Mononuclear cell (primary cell): ENCODE measurements around the gene PTPN5. TPM values are rescaled to one million over a fixed set of nuclear protein-coding genes. Genes with fewer than 3 reads are reported as not detected.
A peak's percentile ranks its signal among the peaks of the same experiment; 100 is the strongest.

Experiments used
- H3K27me3 ChIP-seq: 2 replicates; pipeline ENCODE4 v1.6.0; 2011; ENCODE audit warnings: low read length, control low read depth; ENCODE audit not compliant: insufficient read depth
- H3K4me1 ChIP-seq: 2 replicates; pipeline ENCODE4 v1.5.1; 2011; ENCODE audit warnings: mild to moderate bottlenecking, low read length, control low read depth; ENCODE audit not compliant: insufficient read depth
- H3K4me3 ChIP-seq: 2 replicates; pipeline ENCODE4 v1.5.1; 2011; ENCODE audit warnings: mild to moderate bottlenecking, low read length, moderate library complexity
- H3K9me3 ChIP-seq: 2 replicates; pipeline ENCODE4 v1.5.1; 2011; ENCODE audit warnings: low read depth, mild to moderate bottlenecking, control low read depth, low read length
- total RNA-seq: library from RNA; depleted of rRNA; stranded (reverse); fragments of >200 nt; gene quantifications from one replicate; pipeline ENCODE4 v1.2.3, GENCODE V29; 2012

Gene PTPN5
- total RNA-seq, 1 donor: not detected

DNA sequence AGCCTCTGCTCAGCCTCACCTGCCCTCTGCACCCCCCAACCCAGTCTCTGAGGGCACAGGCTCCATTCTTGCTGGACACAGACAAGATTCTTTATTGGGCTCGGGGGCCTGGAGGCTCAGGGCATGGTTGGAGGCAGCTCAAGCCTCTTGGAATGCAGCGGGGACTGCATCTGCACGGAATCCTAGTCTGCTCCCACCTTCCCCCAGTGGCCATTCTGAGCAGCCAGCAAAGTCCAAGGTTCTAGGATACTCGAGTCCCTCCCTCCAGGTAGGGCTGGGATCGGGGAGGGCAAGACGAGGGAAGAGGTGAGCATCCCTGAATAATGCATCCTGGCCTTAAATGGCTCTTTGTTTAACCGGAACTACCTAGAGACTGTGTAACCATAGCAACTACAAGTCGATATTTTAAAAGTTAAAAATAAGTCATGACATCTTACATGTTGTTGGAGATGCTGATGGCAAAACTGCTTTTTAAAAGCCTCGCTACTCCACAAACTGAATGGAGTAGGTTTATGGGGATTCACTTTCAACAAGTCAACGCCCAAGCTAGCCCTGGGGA lies 54.9 kb downstream of the PTPN5 start:
- H3K4me1 ChIP-seq: peaks cover 3% of the 10 kb centered on the region

DNA sequence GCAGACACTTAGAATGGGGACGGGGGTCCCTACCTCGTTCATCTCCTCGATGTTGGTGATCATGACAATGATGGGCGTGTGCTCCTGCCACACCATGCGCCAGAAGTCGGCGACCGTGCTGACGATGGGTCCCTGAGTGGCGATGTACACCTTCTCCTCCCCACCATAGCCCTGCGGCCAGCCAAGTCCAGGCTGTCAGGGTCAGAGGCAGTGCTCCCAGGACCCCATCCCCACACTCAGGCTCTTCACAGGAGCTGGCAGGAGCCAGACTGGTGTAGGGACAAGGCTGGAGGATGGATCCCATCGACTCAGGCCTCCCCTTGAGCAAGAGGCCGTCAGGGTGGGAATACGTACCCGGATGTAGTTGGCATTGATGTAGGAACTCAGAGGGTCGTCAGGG lies 58.4 kb downstream of the PTPN5 start:
- no peak overlapping the region for H3K4me3 ChIP-seq
- H3K27me3 ChIP-seq: no peaks in the 10 kb centered on the region
- no peaks in the 10 kb centered on the region for H3K9me3 ChIP-seq

More for the DNA sequence above, 54.9 kb downstream of the PTPN5 start:
- Histone ChIP-seq H3K4me3 (no peak overlapping the region), H3K9me3 (no peaks in the 10 kb centered on the region), H3K27me3 (no peaks in the 10 kb centered on the region)

GRCh38 chr11:18731949-18732821 lies 59.4 kb downstream of the PTPN5 start:
- H3K4me1 ChIP-seq: peaks cover 6% of the 10 kb centered on the region
- H3K9me3 ChIP-seq: no peaks in the 10 kb centered on the region
- H3K27me3 ChIP-seq: no peaks in the 10 kb centered on the region

More for the DNA sequence above, 58.4 kb downstream of the PTPN5 start:
- H3K4me1 ChIP-seq: peaks cover 6% of the 10 kb centered on the region

DNA sequence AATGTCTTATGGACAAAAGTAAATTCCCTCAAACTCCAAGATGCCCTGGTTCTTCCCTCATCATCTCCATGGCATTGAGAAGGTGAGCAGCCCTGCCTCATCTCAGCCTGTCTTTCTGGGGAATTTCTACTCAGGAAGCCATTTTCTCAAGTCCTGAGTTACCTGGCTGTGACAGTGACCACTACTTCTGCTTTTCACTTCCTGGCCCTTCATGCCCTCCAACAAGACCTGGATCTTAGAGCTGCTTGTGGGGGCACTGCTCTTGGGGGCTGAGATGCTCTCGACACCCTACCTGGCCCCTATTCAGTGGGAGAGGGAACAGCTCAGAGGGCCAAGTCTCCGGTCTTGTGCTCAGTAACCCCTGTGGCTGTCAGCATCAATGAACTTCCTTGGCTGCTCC lies 60.2 kb downstream of the PTPN5 start:
- Histone ChIP-seq H3K27me3 (no peaks in the 10 kb centered on the region), H3K4me3 (no peak overlapping the region), H3K9me3 (no peaks in the 10 kb centered on the region), H3K4me1 (peaks cover 6% of the 10 kb centered on the region)

More at GRCh38 chr11:18731949-18732821, 59.4 kb downstream of the PTPN5 start:
- no peak overlapping the region for H3K4me3 ChIP-seq

- Histone ChIP-seq H3K9me3 (no peaks in the 10 kb centered on the region), H3K4me3 (no peak overlapping the region), H3K4me1 (peaks cover 6% of the 10 kb centered on the region), H3K27me3 (no peaks in the 10 kb centered on the region)
Measured at GRCh38 chr11:18730020-18730419, 61.6 kb downstream of the PTPN5 start.

DNA sequence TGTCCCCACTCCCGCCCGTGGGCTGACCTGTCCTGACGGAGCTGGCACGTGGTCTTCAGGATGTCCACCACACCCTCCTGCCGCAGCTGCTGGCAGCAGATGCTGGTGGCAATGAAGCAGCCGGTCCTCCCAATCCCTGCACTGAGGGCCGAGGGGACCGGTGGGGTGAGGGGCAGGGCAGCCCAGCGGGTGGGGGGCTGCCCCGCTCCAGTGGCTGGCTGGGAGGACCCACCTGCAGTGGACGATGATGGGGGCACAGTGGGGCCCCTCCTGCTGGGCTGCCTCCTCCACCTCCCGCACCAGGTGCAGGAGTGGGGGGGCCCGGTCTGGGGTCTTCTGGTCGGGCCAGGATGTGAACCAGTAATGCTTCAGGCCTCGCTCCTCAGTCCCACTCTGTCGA lies 62.2 kb downstream of the PTPN5 start:
- H3K27me3 ChIP-seq: no peaks in the 10 kb centered on the region
- no peaks in the 10 kb centered on the region for H3K9me3 ChIP-seq
- peaks cover 6% of the 10 kb centered on the region for H3K4me1 ChIP-seq
- H3K4me3 ChIP-seq: no peak overlapping the region

- Histone ChIP-seq H3K4me1 (peaks cover 6% of the 10 kb centered on the region), H3K27me3 (no peaks in the 10 kb centered on the region), H3K9me3 (no peaks in the 10 kb centered on the region), H3K4me3 (no peak overlapping the region)
Measured at GRCh38 chr11:18728658-18729057, 62.9 kb downstream of the PTPN5 start.

DNA sequence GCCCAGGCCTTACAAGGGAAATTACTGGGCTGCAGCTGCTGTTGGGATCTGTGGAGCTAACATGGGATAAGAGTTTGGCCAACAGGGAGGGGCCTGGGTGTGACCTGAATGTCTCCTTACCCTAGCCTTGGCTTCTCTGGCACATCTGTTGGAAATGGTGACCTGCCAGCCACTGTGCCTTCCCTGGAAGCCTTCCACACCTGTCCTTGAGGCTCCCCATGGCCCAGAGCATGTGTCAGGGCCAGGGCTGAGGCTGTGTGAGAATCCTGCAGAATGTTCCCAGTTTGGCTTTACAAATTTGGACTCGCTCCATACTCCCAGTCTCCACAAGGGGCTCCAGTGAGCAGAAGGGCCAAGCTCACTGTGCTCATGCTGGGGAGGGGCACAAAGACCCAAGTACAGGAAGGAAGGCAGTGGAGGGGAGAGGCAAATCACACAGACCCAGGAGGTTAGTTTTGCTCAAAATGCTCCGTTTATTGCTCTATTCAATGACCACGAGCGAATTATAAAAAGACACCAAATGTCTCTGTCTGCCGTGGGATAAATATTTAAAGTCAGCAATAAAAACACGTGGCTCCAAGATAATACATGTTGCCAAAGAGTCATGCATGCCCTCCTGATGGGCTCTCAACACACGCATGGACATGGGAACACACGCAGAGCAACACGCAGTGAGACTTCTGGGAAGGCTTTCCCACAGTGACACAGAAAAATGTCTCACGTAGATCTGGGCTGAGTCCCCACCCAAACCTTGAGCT lies 63.9 kb downstream of the PTPN5 start:
- Histone ChIP-seq H3K4me1 (peaks cover 6% of the 10 kb centered on the region), H3K4me3 (no peak overlapping the region), H3K9me3 (no peaks in the 10 kb centered on the region), H3K27me3 (no peaks in the 10 kb centered on the region)

DNA sequence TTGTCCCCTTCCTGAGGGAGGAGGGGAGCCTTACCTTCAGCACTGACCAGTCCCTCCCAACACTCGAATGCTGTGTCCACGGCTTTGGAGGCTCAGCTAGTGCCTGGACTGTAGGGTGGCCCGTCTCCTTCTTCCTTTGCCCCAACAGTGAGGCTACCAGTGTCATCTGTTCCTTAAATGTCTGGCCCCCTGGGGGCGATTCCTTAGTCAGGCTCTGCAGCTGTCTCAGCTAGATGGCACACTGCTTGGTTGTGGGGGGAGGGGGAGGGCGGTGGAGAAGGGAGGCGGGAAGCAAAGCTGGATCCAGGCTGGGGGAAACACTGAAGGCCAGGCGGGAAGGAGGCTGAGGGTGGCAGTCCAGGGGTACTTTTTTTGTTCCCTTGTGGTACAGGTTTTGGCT lies 65.6 kb downstream of the PTPN5 start, which contains the start of gene IGSF22:
IGSF22 (minus strand) TSS at position 149 of the 400 bp plus-strand sequence. CDS start 1,952 bp downstream, outside the sequence.
- Histone ChIP-seq H3K9me3 (no peaks in the 10 kb centered on the region), H3K4me3 (no peak within 1 kb of the TSS), H3K27me3 (no peaks in the 10 kb centered on the region), H3K4me1 (peaks cover 7% of the 10 kb centered on the region)

GRCh38 chr11:18723991-18724390 lies 67.6 kb downstream of the PTPN5 start:
- no peaks in the 10 kb centered on the region for H3K27me3 ChIP-seq
- no peak overlapping the region for H3K4me3 ChIP-seq
- H3K9me3 ChIP-seq: no peaks in the 10 kb centered on the region
- H3K4me1 ChIP-seq: peaks cover 9% of the 10 kb centered on the region

- Histone ChIP-seq H3K9me3 (no peaks in the 10 kb centered on the region), H3K27me3 (no peaks in the 10 kb centered on the region), H3K4me3 (peak overlapping the region; percentile 42), H3K4me1 (peaks cover 9% of the 10 kb centered on the region)
Measured at GRCh38 chr11:18722293-18722637, 69.3 kb downstream of the PTPN5 start.

DNA sequence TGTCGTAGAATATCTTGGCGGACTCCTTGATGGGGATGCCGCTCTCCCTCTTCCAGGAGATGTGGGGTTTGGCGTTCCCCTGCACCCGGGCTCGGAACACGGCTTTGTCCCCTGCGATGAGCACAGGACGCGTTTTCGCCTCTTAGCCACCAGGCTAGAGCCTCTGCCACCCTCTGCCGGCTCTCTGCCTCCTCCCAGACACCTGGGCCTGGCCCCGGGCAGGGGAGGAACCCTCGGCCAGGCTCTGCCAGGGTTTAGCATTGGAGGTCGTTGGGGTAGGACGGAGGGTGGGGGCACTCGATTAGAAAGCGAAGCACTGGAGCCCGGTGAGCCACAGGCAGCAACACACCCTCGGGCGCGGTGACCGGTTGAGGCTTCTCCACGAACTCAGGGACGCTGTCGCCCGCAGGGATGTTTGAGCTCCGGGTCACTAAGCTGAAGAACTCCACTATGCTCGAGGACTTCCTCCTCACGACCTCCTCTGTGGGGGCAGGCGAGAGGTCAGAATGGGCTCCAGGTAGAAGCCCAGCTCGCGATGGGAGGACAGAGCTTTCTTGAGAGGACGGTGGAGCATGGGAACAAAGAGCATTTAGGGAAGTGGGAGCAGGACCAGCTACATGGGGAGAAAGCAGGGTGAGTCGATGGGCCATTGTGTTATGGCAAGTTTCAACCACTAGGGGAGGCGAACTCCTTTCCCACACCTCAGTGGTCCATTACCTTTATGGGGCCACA lies 69.9 kb downstream of the PTPN5 start:
- peak overlapping the region; percentile 42 for H3K4me3 ChIP-seq
- no peaks in the 10 kb centered on the region for H3K9me3 ChIP-seq
- H3K4me1 ChIP-seq: peaks cover 9% of the 10 kb centered on the region
- H3K27me3 ChIP-seq: no peaks in the 10 kb centered on the region

- peaks cover 9% of the 10 kb centered on the region for H3K4me1 ChIP-seq
- no peaks in the 10 kb centered on the region for H3K27me3 ChIP-seq
- H3K4me3 ChIP-seq: peak overlapping the region; percentile 42
- H3K9me3 ChIP-seq: no peaks in the 10 kb centered on the region
Measured at GRCh38 chr11:18720808-18721560, 70.6 kb downstream of the PTPN5 start.
